AG10803 (cell line): ENCODE results near the gene SHANK1.
A peak's percentile ranks its signal among the peaks of the same experiment; 100 is the strongest.

Experiments
- DNase-seq: peaks from one replicate; pipeline ENCODE4 v3.0.0; 2010; ENCODE audit warnings: low read depth
- H3K4me3 ChIP-seq: 2 replicates; pipeline ENCODE4 v1.5.1; 2011; ENCODE audit warnings: mild to moderate bottlenecking, low read length, control low read depth
- TF ChIP-seq, protein P1 (sequence below): conservative IDR thresholded peaks from 2 replicates; pipeline ENCODE4 v1.5.1; 2011; ENCODE audit warnings: mild to moderate bottlenecking, low read length, control low read depth, inconsistent platforms

The SHANK1 gene

GRCh38 chr19:50662651-50663481, 56.7 kb downstream of the SHANK1 start:
- no peak for DNase-seq
- H3K4me3 ChIP-seq = no peak overlapping the region
- TF ChIP-seq, protein P1, sequence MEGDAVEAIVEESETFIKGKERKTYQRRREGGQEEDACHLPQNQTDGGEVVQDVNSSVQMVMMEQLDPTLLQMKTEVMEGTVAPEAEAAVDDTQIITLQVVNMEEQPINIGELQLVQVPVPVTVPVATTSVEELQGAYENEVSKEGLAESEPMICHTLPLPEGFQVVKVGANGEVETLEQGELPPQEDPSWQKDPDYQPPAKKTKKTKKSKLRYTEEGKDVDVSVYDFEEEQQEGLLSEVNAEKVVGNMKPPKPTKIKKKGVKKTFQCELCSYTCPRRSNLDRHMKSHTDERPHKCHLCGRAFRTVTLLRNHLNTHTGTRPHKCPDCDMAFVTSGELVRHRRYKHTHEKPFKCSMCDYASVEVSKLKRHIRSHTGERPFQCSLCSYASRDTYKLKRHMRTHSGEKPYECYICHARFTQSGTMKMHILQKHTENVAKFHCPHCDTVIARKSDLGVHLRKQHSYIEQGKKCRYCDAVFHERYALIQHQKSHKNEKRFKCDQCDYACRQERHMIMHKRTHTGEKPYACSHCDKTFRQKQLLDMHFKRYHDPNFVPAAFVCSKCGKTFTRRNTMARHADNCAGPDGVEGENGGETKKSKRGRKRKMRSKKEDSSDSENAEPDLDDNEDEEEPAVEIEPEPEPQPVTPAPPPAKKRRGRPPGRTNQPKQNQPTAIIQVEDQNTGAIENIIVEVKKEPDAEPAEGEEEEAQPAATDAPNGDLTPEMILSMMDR = no peak

GRCh38 chr19:50661766-50662650, 57.6 kb downstream of the SHANK1 start:
- DNase-seq = no peak
- no peak overlapping the region for H3K4me3 ChIP-seq
- TF ChIP-seq, protein P1 = no peak

DNA sequence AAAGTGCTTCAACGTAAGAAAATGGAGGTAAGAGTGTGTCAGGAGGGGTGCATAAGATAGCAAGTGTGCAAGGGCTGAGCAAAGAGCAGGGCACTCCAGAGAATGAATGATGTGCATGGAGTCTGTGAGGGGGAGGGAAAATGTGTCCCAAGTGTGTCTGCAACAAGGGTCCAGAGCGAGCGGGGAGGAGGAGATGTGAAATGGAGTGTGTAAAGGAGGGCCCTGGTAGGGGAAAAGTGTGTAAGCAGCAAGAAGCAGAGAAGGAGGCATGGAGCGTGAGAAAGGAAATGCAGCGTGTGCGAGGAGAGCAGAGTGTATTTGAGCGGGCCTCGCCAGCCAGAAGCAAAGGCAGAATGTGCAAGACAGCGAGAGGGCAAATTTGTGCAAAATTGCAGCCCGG, 58.6 kb downstream of the SHANK1 start:
- H3K4me3 ChIP-seq = no peak overlapping the region
- TF ChIP-seq, protein P1 = no peak
- DNase-seq = no peak

DNA sequence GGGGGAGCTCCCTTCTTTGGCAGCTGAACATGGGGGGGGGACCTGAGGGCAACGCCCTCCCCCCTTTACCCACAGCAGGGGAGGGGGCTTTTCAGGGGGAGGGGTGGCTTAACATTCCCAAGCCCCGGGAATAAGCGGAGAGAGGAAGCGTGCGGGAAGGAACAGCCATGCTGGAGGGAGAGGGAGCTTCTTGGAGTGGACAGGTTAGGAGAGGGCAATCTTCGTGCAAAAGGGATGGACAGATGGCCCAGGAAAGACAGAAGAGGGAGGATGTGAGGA, 59.6 kb downstream of the SHANK1 start:
- TF ChIP-seq, protein P1 = no peak
- no peak for DNase-seq
- no peak overlapping the region for H3K4me3 ChIP-seq

GRCh38 chr19:50659318-50660087, 60.1 kb downstream of the SHANK1 start:
- TF ChIP-seq, protein P1 = no peak
- no peak for DNase-seq
- H3K4me3 ChIP-seq = no peak overlapping the region; the same call in 1 of the 2 replicates

- H3K4me3 ChIP-seq = peak overlapping the region; percentile 56
- TF ChIP-seq, protein P1 = no peak
- peak; percentile 49 for DNase-seq
Observed at GRCh38 chr19:50658441-50659317, 60.9 kb downstream of the SHANK1 start.
